ENCODE data around the gene UBAP1.
"Not testable (repeated sequence)": the region's sequence is repeated elsewhere in the genome, so short reads cannot be mapped to it uniquely, and the experiment has no call there.

UBAP1 gene

DNA sequence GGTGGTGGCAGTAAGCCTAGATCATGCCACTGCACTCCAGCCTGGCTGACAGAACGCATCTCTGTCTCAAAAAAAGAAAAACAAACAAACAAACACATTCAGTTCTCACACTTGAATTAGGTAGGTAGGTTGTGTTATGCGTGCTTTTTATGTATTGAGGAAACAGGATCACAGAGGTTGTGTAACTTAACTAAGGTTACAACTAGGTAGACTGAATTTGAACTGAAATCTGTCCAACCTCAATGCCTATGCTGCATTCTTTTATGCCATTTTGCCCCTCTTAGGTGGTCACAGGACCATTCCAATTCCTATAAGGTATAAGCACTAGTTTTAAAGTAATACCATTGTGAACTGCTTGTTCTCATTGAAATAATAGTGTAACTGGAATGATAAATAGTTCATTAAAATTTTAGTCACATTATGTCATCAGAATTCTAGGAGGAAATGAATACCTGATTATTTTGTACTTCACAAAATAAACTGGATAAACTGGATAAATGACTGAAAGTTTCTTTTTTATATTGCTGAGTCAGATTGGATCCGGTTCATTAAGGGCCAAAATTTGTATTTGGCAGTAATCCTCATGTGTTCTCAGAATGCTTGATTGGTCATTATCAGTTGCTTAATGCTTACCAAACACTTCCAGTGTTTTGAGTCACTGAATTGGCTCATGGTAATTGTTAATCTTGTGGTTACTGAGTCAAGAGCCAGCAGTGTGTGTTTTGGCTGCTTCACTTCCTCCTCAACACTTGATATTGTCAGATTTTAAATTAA lies 7.1 kb downstream of the UBAP1 start:
- no peak for DNase-seq

DNA sequence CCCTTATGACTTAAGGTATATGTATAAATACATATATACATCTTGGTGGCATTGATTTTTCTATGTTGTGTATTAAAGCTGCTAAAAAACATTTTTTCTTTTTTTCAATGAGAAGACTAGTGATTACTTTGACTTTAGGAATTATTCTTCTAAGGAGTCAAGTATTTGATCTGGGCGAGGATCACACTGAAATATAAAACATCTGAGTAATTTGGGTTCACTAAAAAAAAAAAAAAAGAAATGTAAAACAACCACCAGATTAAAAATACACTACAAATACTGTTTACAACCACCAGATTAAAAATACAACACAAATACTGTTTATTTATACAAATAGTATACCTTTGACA lies 9.0 kb downstream of the UBAP1 start:
- DNase-seq: no peak

- DNase-seq: peak; percentile 56
Measured at GRCh38 chr9:34190996-34191892, 12.4 kb downstream of the UBAP1 start.

DNA sequence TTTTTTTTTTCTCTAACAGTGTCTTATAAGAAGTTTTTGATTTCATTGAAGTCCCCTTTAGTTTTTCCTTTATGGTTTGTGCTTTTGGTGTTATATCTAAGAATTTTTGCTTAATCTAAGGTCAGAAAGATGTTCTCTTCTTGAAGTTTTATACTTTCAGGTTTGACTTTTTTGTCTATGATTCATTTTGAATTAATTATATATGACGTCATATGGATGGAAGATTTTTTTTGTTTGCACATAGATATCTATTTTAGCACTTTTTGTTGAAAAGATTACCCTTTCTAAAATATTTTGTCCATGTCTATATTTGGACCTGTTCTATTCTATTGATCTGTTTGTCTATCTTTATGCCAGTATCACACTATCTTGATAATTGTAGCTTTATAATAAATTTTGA lies 16.3 kb downstream of the UBAP1 start:
- DNase-seq: no peak

DNA sequence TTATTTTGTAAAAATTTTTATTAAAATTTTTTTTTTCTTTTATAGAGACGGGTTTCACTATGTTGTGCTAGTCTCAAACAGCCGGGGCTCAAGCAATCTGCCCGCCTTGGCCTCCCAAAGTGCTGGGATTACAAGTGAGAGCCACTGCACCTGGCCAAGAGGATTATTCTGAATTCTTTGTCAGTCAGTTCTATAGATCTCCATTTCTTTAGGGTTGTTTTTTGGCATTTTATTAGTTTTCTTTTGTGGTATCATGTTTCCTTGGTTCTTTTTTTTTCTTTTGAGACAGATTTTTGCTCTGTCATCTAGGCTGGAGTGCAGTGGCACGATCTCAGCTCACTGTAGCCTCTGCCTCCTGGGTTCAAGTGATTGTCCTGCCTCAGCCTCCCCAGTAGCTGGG lies 18.4 kb downstream of the UBAP1 start:
- DNase-seq: not testable (repeated sequence)

- DNase-seq: no peak
Measured at GRCh38 chr9:34197756-34198711, 19.2 kb downstream of the UBAP1 start.

DNA sequence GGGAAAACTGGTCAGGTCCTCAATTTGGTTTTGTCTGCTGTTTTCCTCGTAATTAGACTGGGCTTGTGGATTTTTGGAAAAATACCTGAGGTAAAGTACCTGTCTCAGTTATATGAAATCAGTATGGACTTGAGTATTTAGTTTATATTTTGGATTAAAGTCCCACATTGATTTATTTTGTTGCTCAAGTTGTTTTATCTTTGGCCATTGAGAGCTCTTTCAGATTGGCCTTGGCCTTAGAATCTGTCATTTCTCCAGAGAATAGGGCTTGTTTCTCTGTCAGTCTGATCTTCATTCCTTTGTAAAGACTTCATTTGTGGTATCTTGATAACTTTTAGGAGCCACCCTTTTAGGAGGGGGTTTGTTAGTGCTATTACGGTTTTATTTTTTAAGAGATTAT lies 21.2 kb downstream of the UBAP1 start:
- DNase-seq: no peak

DNA sequence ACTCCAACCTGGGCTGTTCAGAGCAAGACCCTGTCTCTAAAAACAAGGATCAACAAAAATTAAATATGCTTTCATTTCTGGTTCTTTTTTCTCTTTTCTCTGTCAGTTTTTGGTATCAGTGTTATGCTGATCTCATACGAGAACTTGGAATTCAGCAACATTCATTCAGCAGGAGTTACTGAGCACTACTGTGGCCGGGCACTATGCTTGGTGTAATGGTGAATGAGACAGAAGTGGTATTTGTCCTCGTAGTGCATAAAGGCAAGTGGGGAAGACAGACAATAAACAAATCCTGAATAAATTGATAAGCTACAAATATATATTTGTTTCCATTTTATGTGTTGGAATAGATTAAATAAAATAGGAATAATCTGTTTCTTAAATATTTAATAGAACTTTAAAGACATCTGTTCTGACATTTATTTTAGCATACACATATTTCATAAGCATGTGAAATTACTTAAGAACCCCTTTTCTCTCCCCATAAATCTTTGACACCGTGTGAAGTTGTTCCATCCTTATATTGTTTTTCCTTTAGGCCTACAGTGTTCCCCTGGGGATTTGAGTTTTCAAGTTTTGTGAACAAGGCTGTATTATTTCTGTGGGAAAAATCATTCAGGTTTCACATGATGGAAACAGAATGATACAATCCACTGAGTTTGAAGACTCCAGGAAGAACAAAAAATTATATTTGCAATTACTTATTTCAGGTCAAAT lies 24.6 kb downstream of the UBAP1 start:
- no peak for DNase-seq

GRCh38 chr9:34203992-34204635 lies 25.3 kb downstream of the UBAP1 start:
- DNase-seq: no peak

- DNase-seq: no peak
Measured at GRCh38 chr9:34205102-34205501, 26.3 kb downstream of the UBAP1 start.

GRCh38 chr9:34206561-34206960 lies 27.7 kb downstream of the UBAP1 start:
- no peak for DNase-seq

DNA sequence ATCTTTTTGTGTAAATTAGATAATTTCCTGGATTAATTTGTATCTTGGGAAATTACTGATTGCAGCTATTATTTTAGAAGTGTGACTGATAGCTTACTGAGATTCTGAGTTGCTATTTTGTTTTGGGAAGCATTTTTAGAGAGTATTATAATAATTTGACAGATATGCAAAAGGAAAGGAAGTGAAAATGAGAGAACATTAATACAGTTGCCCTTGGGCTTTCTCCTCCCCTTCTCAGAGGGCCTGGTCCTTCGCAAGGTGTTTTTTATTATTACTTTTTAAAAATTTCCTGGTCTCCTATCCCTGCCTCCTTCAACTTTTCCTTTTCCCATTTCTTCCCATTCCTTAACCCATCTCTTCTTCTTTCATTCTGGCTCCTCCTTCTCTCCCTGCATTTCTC lies 32.6 kb downstream of the UBAP1 start:
- DNase-seq: no peak

GRCh38 chr9:34214354-34215000 lies 35.6 kb downstream of the UBAP1 start:
- not testable (repeated sequence) for DNase-seq

- no peak for DNase-seq
Measured at GRCh38 chr9:34216325-34216724, 37.5 kb downstream of the UBAP1 start.

DNA sequence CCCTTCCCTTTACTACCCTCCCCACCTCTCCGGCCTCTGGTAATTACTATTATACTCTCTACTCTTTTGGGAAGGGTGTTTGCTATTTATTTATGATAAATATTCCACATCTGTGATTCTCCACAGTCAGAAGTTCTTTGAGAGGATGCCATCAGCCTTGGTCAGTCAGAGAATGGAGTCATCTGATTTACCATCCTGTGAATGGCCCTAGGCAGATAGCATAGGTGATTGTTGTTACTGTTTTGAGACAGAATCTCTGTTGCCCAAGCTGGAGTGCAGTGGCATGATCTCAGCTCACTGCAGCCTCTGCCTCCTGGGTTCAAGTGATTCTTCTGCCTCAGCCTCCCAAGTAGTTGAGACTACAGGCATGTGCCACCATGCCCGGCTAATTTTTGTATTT lies 38.2 kb downstream of the UBAP1 start:
- not testable (repeated sequence) for DNase-seq

GRCh38 chr9:34218446-34218845 lies 39.6 kb downstream of the UBAP1 start:
- DNase-seq: no peak

- DNase-seq: no peak
Measured at GRCh38 chr9:34219421-34219820, 40.6 kb downstream of the UBAP1 start.

DNA sequence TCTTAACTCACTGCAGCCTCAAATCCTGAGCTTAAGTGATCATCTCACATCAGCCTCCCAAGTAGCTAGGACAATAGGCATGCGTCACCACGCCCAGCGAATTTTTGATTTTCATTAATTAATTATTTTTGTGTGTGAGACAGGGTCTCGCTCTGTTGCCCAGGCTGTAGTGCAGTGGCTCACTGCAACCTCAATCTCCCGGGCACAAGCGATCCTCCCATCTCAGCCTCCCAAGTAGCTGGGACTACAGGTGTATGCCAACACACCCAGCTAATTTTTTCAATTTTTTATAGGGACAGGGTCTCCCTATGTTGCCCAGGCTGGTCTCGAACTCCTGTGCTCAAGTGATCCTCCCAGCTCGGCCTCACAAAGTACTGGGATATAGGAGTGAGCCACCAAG lies 41.4 kb downstream of the UBAP1 start:
- DNase-seq: no peak

DNA sequence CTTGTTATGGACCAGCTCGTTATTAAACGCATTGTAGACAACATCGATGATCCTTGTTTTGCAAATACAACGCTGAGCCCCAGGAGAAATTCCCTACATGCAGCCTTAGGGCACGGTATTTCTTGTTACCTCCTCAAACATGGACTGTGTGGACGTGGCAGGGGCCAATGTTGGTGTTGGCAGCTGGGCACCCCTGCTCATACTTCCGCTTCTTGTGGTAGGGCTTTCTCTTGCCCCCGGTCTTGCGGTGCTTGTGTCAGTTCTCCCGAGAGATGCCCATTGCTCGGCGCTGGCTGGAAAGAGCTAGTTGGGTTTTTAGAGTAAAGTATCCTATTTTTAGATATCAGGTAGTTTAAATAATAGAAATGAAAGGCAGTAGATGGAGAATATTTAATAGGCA lies 45.5 kb downstream of the UBAP1 start:
- no peak for DNase-seq

- DNase-seq: not testable (repeated sequence)
Measured at GRCh38 chr9:34226144-34226760, 47.4 kb downstream of the UBAP1 start.

- DNase-seq: no peak
Measured at GRCh38 chr9:34227445-34227844, 48.6 kb downstream of the UBAP1 start.
